ENCODE measurements around the gene GMPPA.

The GMPPA gene

GRCh38 chr2:219459460-219460311 is 39.0 kb upstream of the GMPPA start:
- Histone ChIP-seq H3K27ac (no peak overlapping the region), H3K27me3 (ENCODE audit: control insufficient read depth, insufficient read depth, low read length) (no peaks in the 10 kb centered on the region), H2AFZ (no peak overlapping the region), H3K4me1 (no peaks in the 10 kb centered on the region), H3K79me2 (peaks cover 3% of the 10 kb centered on the region), H3K36me3 (ENCODE audit: control insufficient read depth, insufficient read depth, low read length) (no peaks in the 10 kb centered on the region), H3K9ac (no peak overlapping the region), H3K4me2 (ENCODE audit: low read length) (no peak overlapping the region), H3K4me3 (ENCODE audit: low read depth, low read length) (no peak overlapping the region), H3K9me3 (ENCODE audit: control insufficient read depth, low read length) (no peaks in the 10 kb centered on the region)
- TF ChIP-seq, protein P1, sequence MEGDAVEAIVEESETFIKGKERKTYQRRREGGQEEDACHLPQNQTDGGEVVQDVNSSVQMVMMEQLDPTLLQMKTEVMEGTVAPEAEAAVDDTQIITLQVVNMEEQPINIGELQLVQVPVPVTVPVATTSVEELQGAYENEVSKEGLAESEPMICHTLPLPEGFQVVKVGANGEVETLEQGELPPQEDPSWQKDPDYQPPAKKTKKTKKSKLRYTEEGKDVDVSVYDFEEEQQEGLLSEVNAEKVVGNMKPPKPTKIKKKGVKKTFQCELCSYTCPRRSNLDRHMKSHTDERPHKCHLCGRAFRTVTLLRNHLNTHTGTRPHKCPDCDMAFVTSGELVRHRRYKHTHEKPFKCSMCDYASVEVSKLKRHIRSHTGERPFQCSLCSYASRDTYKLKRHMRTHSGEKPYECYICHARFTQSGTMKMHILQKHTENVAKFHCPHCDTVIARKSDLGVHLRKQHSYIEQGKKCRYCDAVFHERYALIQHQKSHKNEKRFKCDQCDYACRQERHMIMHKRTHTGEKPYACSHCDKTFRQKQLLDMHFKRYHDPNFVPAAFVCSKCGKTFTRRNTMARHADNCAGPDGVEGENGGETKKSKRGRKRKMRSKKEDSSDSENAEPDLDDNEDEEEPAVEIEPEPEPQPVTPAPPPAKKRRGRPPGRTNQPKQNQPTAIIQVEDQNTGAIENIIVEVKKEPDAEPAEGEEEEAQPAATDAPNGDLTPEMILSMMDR (IDR thresholded peaks at IDR 0.05), result peak; percentile 91

DNA sequence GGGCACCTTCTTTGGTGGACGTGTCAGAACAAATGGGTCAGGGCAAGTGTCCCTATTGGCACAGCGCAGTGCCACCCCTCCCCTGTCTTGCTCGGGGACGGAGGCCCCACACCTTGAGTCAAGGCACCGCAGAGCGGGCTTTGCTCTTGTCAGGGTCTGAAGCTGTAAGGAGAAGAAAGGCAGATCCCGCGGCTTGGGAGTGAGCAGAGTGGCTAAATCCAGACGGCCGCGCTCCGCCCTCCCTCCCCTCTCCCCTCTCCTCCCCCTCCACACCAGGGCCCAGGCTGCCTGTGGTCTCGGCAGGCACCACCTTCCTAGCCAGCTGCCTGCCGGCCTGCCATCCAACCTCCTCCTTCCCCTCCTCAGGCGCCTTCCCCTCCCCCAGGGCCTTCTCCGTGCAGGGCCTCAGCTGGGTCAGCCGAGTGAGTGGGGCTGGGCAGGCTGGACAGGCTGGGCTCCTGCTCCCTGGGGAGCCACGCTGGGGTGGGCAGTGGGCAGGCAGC is 38.2 kb upstream of the GMPPA start:
- Histone ChIP-seq H3K27ac (no peak overlapping the region), H3K4me3 (ENCODE audit: low read depth, low read length) (no peak overlapping the region)

DNA sequence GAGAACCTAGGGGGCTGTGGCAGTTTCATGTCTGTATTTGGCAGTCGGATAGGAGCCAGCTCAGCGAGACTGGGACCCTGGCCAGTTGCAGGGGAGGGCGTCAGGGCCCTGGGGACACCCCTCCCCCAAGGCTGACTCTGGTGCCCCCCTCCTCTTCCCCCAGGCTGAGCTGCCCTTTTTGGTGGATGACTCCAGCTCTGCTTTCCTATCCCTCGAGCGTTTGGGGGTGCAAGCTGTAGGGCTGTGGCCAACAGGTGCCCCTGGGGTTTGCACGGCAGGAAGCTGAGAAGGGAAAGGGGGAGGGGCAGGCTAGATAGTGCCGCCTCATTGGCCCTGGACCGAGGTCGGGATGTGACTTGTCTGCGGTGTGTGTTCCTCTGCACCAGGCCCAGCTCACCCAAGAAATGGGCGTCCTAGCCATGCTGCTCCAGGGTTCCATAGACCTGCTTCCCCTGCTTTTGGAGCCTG is 37.6 kb upstream of the GMPPA start:
- TF ChIP-seq, protein P1 (IDR thresholded peaks at IDR 0.05), result no peak
- H2AFZ ChIP-seq, result no peak overlapping the region
- no peak overlapping the region for H3K27ac ChIP-seq
- H3K4me2 ChIP-seq (ENCODE audit: low read length), result no peak overlapping the region
- no peaks in the 10 kb centered on the region for H3K27me3 ChIP-seq (ENCODE audit: control insufficient read depth, insufficient read depth, low read length)
- H3K9ac ChIP-seq, result no peak overlapping the region
- no peak overlapping the region for H3K4me3 ChIP-seq (ENCODE audit: low read depth, low read length)
- H3K9me3 ChIP-seq (ENCODE audit: control insufficient read depth, low read length), result no peaks in the 10 kb centered on the region
- H3K79me2 ChIP-seq, result peaks cover 3% of the 10 kb centered on the region
- no peaks in the 10 kb centered on the region for H3K4me1 ChIP-seq
- H3K36me3 ChIP-seq (ENCODE audit: control insufficient read depth, insufficient read depth, low read length), result no peaks in the 10 kb centered on the region

More for the DNA sequence above, 38.2 kb upstream of the GMPPA start:
- no peaks in the 10 kb centered on the region for H3K9me3 ChIP-seq (ENCODE audit: control insufficient read depth, low read length)
- no peak overlapping the region for H3K4me2 ChIP-seq (ENCODE audit: low read length)
- H2AFZ ChIP-seq, result no peak overlapping the region
- H3K4me1 ChIP-seq, result no peaks in the 10 kb centered on the region
- H3K9ac ChIP-seq, result no peak overlapping the region
- TF ChIP-seq, protein P1 (IDR thresholded peaks at IDR 0.05), result no peak
- no peaks in the 10 kb centered on the region for H3K27me3 ChIP-seq (ENCODE audit: control insufficient read depth, insufficient read depth, low read length)
- peaks cover 3% of the 10 kb centered on the region for H3K79me2 ChIP-seq
- no peaks in the 10 kb centered on the region for H3K36me3 ChIP-seq (ENCODE audit: control insufficient read depth, insufficient read depth, low read length)

GRCh38 chr2:219461669-219462068 is 37.0 kb upstream of the GMPPA start:
- no peak overlapping the region for H2AFZ ChIP-seq
- TF ChIP-seq, protein P1 (IDR thresholded peaks at IDR 0.05), result no peak
- H3K79me2 ChIP-seq, result peaks cover 3% of the 10 kb centered on the region
- no peaks in the 10 kb centered on the region for H3K36me3 ChIP-seq (ENCODE audit: control insufficient read depth, insufficient read depth, low read length)
- H3K27ac ChIP-seq, result no peak overlapping the region
- no peak overlapping the region for H3K4me3 ChIP-seq (ENCODE audit: low read depth, low read length)
- H3K9ac ChIP-seq, result no peak overlapping the region
- H3K4me1 ChIP-seq, result no peaks in the 10 kb centered on the region
- H3K27me3 ChIP-seq (ENCODE audit: control insufficient read depth, insufficient read depth, low read length), result no peaks in the 10 kb centered on the region
- H3K9me3 ChIP-seq (ENCODE audit: control insufficient read depth, low read length), result no peaks in the 10 kb centered on the region
- no peak overlapping the region for H3K4me2 ChIP-seq (ENCODE audit: low read length)
